WTC11 (cell line): ENCODE results near the gene ITGA8.

Experiments used
- ATF3 ChIP-seq: sonication (generic); formaldehyde crosslinking; conservative IDR thresholded peaks from 2 replicates; pipeline ENCODE4 v1.8.1; 2022; ENCODE audit warnings: mild to moderate bottlenecking, missing genetic modification reagents
- CREB1 ChIP-seq: sonication (generic); formaldehyde crosslinking; IDR thresholded peaks from 2 replicates; pipeline ENCODE4 v1.8.0; 2023; ENCODE audit warnings: mild to moderate bottlenecking, missing genetic modification reagents
- CTCF ChIP-seq: fragments of 200-600 bp; IDR thresholded peaks from 2 replicates; pipeline ENCODE4 v1.8.0; 2022; ENCODE audit warnings: antibody characterized with exemption
- GABPB1 ChIP-seq: sonication (generic); formaldehyde crosslinking; IDR thresholded peaks from 2 replicates; pipeline ENCODE4 v1.8.1; 2023; ENCODE audit warnings: mild to moderate bottlenecking, missing genetic modification reagents
- KAT7 ChIP-seq: sonication (generic); formaldehyde crosslinking; IDR thresholded peaks from 2 replicates; pipeline ENCODE4 v1.8.1; 2023; ENCODE audit warnings: missing genetic modification reagents, mild to moderate bottlenecking, borderline replicate concordance
- MAX ChIP-seq: sonication (generic); formaldehyde crosslinking; IDR thresholded peaks from 2 replicates; pipeline ENCODE4 v1.8.0; 2022; ENCODE audit warnings: mild to moderate bottlenecking, missing genetic modification reagents
- MLX ChIP-seq: sonication (generic); formaldehyde crosslinking; IDR thresholded peaks from 2 replicates; pipeline ENCODE4 v1.8.1; 2023; ENCODE audit warnings: mild to moderate bottlenecking, missing genetic modification reagents, moderate library complexity
- NR1H2 ChIP-seq: sonication (generic); formaldehyde crosslinking; IDR thresholded peaks from 2 replicates; pipeline ENCODE4 v1.9.0; 2021; ENCODE audit warnings: mild to moderate bottlenecking, moderate library complexity, missing genetic modification reagents
- RORB ChIP-seq: fragments of 250-450 bp; sonication (Bioruptor Pico); IDR thresholded peaks from 2 replicates; pipeline ENCODE4 v1.9.0; 2021; ENCODE audit warnings: mild to moderate bottlenecking
- TCF7 ChIP-seq: sonication (generic); formaldehyde crosslinking; IDR thresholded peaks from 2 replicates; pipeline ENCODE4 v1.8.0; 2022; ENCODE audit warnings: mild to moderate bottlenecking, low read depth, missing genetic modification reagents, moderate library complexity
- USF1 ChIP-seq: sonication (generic); formaldehyde crosslinking; IDR thresholded peaks from 2 replicates; pipeline ENCODE4 v1.8.0; 2022; ENCODE audit warnings: mild to moderate bottlenecking, missing genetic modification reagents
- USF2 ChIP-seq: sonication (generic); formaldehyde crosslinking; IDR thresholded peaks from 2 replicates; pipeline ENCODE4 v1.8.1; 2023; ENCODE audit warnings: mild to moderate bottlenecking, missing genetic modification reagents, moderate library complexity
- ZMAT4 ChIP-seq: fragments of 250-450 bp; sonication (Bioruptor Pico); IDR thresholded peaks from 2 replicates; pipeline ENCODE4 v1.9.0; 2021; ENCODE audit warnings: mild to moderate bottlenecking
- ZNF263 ChIP-seq: sonication (generic); formaldehyde crosslinking; IDR thresholded peaks from 2 replicates; pipeline ENCODE4 v1.8.1; 2022; ENCODE audit warnings: low read depth, mild to moderate bottlenecking, moderate library complexity, missing genetic modification reagents

- TF ChIP-seq CTCF (no peak), USF1 (CRISPR knock-in tag) (no peak), RORB (no peak), GABPB1 (CRISPR knock-in tag) (no peak), TCF7 (CRISPR knock-in tag) (no peak), MAX (no peak), CREB1 (CRISPR knock-in tag) (no peak), NR1H2 (CRISPR knock-in tag) (no peak), MLX (CRISPR knock-in tag) (no peak), KAT7 (CRISPR knock-in tag) (no peak), ATF3 (no peak), USF2 (CRISPR knock-in tag) (no peak), ZNF263 (CRISPR knock-in tag) (no peak), ZMAT4 (CRISPR knock-in tag) (no peak)
Observed at GRCh38 chr10:15745751-15746150, 26.0 kb upstream of the ITGA8 start.
